Measurements from ENCODE around the gene EVX1. TPM values are rescaled to one million over a fixed set of nuclear protein-coding genes. Genes with fewer than 3 reads are reported as not detected.

The EVX1 gene
- total and polyA plus RNA-seq, 2 of the 8 experiments (the other 6 are each of a cell fraction or from before 2014, with no cell fraction given): not detected

DNA sequence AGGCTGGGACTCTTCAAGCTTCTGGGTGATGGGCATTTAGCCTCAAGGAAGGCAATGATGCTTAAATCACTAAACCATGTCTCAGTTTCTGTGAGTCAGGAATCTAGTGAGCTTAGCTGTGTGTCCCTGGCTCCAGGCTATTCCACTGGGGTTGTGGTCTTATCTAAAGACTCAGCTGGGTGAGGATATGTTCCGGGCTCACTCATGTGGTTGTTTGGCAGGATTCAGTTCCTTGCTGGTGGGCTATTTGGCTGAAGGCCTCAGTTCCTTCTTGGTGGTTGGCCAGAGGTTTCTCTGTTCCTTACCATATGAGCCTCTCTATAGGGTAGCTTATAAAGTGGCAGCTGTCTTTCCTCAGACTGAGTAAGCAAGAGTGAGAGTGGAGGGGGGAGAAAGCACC lies 12.0 kb downstream of the EVX1 start:
- WGBS, 2 experiments (ENCODE audit: extremely low coverage in 1 of 2, insufficient coverage in 1 of 2, insufficient read length in 1 of 2, insufficient replicate concordance in 2 of 2, low coverage in 1 of 2, low lambda C conversion rate in 2 of 2, missing lambda C conversion rate in 1 of 2): 75% methylated on average over 1 of the region's 1 CpG; no CpG with 5 or more reads in 1 of the 2 experiments
- Histone ChIP-seq H2AK5ac (ENCODE audit: low read depth, low read length) (no peak overlapping the region), H2BK5ac (ENCODE audit: low read depth, low read length) (no peak overlapping the region), H3K36me3 (ENCODE audit: control insufficient read depth in 2 of 4, insufficient read depth in 4 of 4, low read length in 3 of 4) (peaks cover 0 to 2% (median 0%) of the 10 kb centered on the region in 4 experiments; a peak in 1 of 8 replicates), H3K23ac (ENCODE audit: insufficient read length) (no peak overlapping the region), H3K79me2 (ENCODE audit: control insufficient read depth in 1 of 2, insufficient read depth in 2 of 2, low read length in 2 of 2) (no peaks in the 10 kb centered on the region), H2BK20ac (ENCODE audit: low read length) (no peak overlapping the region), H3K23me2 (ENCODE audit: low read depth, low read length) (no peaks in the 10 kb centered on the region; the same call in 1 of the 2 replicates), H4K20me1 (replicated peaks in 1 of 2; ENCODE audit: control insufficient read depth in 1 of 2, insufficient read depth in 2 of 2, low read length in 2 of 2) (peaks cover 0 to 16% of the 10 kb centered on the region in 2 experiments), H4K8ac (ENCODE audit: extremely low read depth, insufficient read depth, low read length) (no peak overlapping the region), H2BK12ac (ENCODE audit: low read depth, low read length) (no peak overlapping the region), H3K18ac (ENCODE audit: extremely low read depth, low read length) (no peak overlapping the region), H3K27me3 (replicated peaks in 1 of 4; ENCODE audit: control insufficient read depth in 3 of 4, extremely low read depth in 1 of 4, insufficient read depth in 3 of 4, low read length in 3 of 4) (peaks cover 55 to 59% (median 58%) of the 10 kb centered on the region in 4 experiments), H3K9me3 (ENCODE audit: insufficient read depth in 2 of 2, low read depth in 1 of 2, low read length in 1 of 2) (no peaks in the 10 kb centered on the region), H3K4ac (replicated peaks; ENCODE audit: insufficient read length, low read depth, low read length) (no peak overlapping the region), H2BK15ac (ENCODE audit: low read length) (no peak overlapping the region), H3K4me1 (replicated peaks in 1 of 4; ENCODE audit: control insufficient read depth in 3 of 4, insufficient read depth in 4 of 4, low read length in 3 of 4) (peaks cover 0 to 12% (median 6%) of the 10 kb centered on the region in 4 experiments; a peak in 4 of 7 replicates), H3K79me1 (ENCODE audit: low read depth, low read length) (no peaks in the 10 kb centered on the region), H4K5ac (ENCODE audit: insufficient read length, low read depth, low read length) (no peak overlapping the region), H3K4me2 (ENCODE audit: insufficient read depth in 1 of 2, low read depth in 2 of 2, low read length in 2 of 2) (no peak overlapping the region), H3K4me3 (ENCODE audit: extremely low read depth in 1 of 4, insufficient read depth in 2 of 4, low read depth in 3 of 4, low read length in 4 of 4) (no peak overlapping the region), H2BK120ac (replicated peaks; ENCODE audit: low read depth, low read length) (no peak overlapping the region), H3K27ac (ENCODE audit: low read depth, low read length) (no peak overlapping the region), H2AFZ (ENCODE audit: low read length) (no peak overlapping the region), H3K56ac (replicated peaks; ENCODE audit: insufficient read length, low read depth, low read length) (no peak overlapping the region), H4K91ac (replicated peaks; ENCODE audit: insufficient read length, low read length) (no peak overlapping the region), H3K9ac (replicated peaks in 1 of 4; ENCODE audit: extremely low read depth in 1 of 4, low read depth in 3 of 4, low read length in 3 of 4) (no peak overlapping the region), H3K14ac (ENCODE audit: insufficient read length) (no peak overlapping the region)
- DNase-seq (ENCODE audit: low read depth in 1 of 2, low spot score in 2 of 2): no peak
- POLR2A ChIA-PET (ENCODE audit: partially characterized antibody): no interaction called here
- FAIRE-seq: no peak
- CTCF ChIA-PET (ENCODE audit: partially characterized antibody): interaction anchor here (0.9 to 2.5 kb wide), 7 partner anchors 15 to 437 kb away, joined by 3 to 8 read pairs (median 4); no protein-coding TSS in a partner anchor
- TF ChIP-seq BCL11A (IDR thresholded peaks at IDR 0.05; ENCODE audit: low read depth in 2 of 2, low read length in 2 of 2) (no peak), EP300 (IDR thresholded peaks at IDR 0.05; ENCODE audit: borderline replicate concordance in 1 of 2, low read depth in 2 of 2, low read length in 2 of 2) (no peak), CREB1 (IDR thresholded peaks at IDR 0.05) (no peak), BRCA1 (IDR thresholded peaks at IDR 0.05; ENCODE audit: low read depth, low read length) (no peak), SIN3A (conservative IDR thresholded peaks at IDR 0.05 in 1 of 2, IDR thresholded peaks at IDR 0.05 in 1 of 2; ENCODE audit: low read depth in 1 of 2, low read length in 2 of 2) (no peak), HDAC2 (IDR thresholded peaks at IDR 0.05; ENCODE audit: borderline replicate concordance in 1 of 2, low read depth in 2 of 2, low read length in 2 of 2) (no peak), RFX5 (IDR thresholded peaks at IDR 0.05; ENCODE audit: borderline replicate concordance, low read depth, low read length) (no peak), SRF (IDR thresholded peaks at IDR 0.05; ENCODE audit: low read depth, low read length) (no peak), FOSL1 (IDR thresholded peaks at IDR 0.05; ENCODE audit: insufficient read depth, low read depth, low read length) (no peak)
- TF ChIP-seq, protein P1, sequence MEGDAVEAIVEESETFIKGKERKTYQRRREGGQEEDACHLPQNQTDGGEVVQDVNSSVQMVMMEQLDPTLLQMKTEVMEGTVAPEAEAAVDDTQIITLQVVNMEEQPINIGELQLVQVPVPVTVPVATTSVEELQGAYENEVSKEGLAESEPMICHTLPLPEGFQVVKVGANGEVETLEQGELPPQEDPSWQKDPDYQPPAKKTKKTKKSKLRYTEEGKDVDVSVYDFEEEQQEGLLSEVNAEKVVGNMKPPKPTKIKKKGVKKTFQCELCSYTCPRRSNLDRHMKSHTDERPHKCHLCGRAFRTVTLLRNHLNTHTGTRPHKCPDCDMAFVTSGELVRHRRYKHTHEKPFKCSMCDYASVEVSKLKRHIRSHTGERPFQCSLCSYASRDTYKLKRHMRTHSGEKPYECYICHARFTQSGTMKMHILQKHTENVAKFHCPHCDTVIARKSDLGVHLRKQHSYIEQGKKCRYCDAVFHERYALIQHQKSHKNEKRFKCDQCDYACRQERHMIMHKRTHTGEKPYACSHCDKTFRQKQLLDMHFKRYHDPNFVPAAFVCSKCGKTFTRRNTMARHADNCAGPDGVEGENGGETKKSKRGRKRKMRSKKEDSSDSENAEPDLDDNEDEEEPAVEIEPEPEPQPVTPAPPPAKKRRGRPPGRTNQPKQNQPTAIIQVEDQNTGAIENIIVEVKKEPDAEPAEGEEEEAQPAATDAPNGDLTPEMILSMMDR (IDR thresholded peaks at IDR 0.05; ENCODE audit: control extremely low read depth in 1 of 3, insufficient read depth in 1 of 3, low read depth in 1 of 3, low read length in 3 of 3): no peak

Data from H1 (cell line).